NCI-H748 treated with DMSO at 0.1 percent for 48 hours (cell line): Measurements from ENCODE around the gene ZNF619.

Source experiments
- DNase-seq: peaks from one replicate; lab custom pipeline; 2025; lab: John Stamatoyannopoulos, UW

ZNF619 gene

GRCh38 chr3:40534283-40534682 lies 57.4 kb downstream of the ZNF619 start:
- DNase-seq: no peak
